ENCODE results near the gene CCP110.

- TF ChIP-seq CTCF (IDR thresholded peaks at IDR 0.05) = no peak
- no peak for TF ChIP-seq EZH2 (IDR thresholded peaks at IDR 0.05; ENCODE audit: borderline replicate concordance, insufficient read depth, low read depth, low read length, poor library complexity, severe bottlenecking)
Measured at GRCh38 chr16:19520861-19521331, 2.8 kb upstream of the CCP110 start.

Measured in B cell (primary cell).